WTC11 (cell line): ENCODE results near the gene OSBPL10. TPM values are rescaled to one million over a fixed set of nuclear protein-coding genes. Genes with fewer than 3 reads are reported as not detected.
A peak's percentile ranks its signal among the peaks of the same experiment; 100 is the strongest.

Experiments
- ATAC-seq: fragments of 200-7000 bp; cut with Tn5 transposase; 2 replicates; pipeline ENCODE4 v1.10.0; 2021; ENCODE audit warnings: mild to moderate bottlenecking, moderate library complexity
- CTCF ChIA-PET: fragments of 300-600 bp; sonication (Branson Sonifier 250); formaldehyde crosslinking; loops from one replicate; lab custom pipeline; 2021; ENCODE audit warnings: antibody characterized with exemption; lab: Charles Lee
- POLR2A ChIA-PET: fragments of 350-600 bp; sonication (Branson Sonifier 250); formaldehyde crosslinking; loops from one replicate; lab custom pipeline; 2021; ENCODE audit warnings: antibody characterized with exemption; lab: Charles Lee
- DNase-seq: peaks from one replicate; pipeline ENCODE4 v3.0.0; 2021; ENCODE audit warnings: low spot score
- H3K27ac Mint-ChIP-seq: 2 replicates; pipeline ENCODE4 v1.8.0; 2021; ENCODE audit warnings: mixed read lengths
- H3K27me3 Mint-ChIP-seq: 2 replicates; pipeline ENCODE4 v1.8.0; 2021; ENCODE audit warnings: low read depth, mild to moderate bottlenecking, moderate library complexity, mixed read lengths
- H3K36me3 Mint-ChIP-seq: 2 replicates; pipeline ENCODE4 v1.8.0; 2021; ENCODE audit warnings: mixed read lengths
- H3K4me1 Mint-ChIP-seq: 2 replicates; pipeline ENCODE4 v1.8.0; 2022; ENCODE audit warnings: mixed read lengths
- H3K4me3 Mint-ChIP-seq: 2 replicates; pipeline ENCODE4 v1.8.0; 2021; ENCODE audit warnings: mild to moderate bottlenecking, moderate library complexity, mixed read lengths
- H3K9me3 Mint-ChIP-seq: 2 replicates; pipeline ENCODE4 v1.8.0; 2021; ENCODE audit warnings: mixed read lengths
- ATF1 ChIP-seq: sonication (generic); formaldehyde crosslinking; IDR thresholded peaks from 2 replicates; pipeline ENCODE4 v1.8.1; 2023; ENCODE audit warnings: mild to moderate bottlenecking, moderate library complexity, missing genetic modification reagents
- CBFB ChIP-seq: sonication (generic); formaldehyde crosslinking; IDR thresholded peaks from 2 replicates; pipeline ENCODE4 v1.8.1; 2022; ENCODE audit warnings: mild to moderate bottlenecking, low read depth, missing genetic modification reagents
- CDX4 ChIP-seq: fragments of 250-450 bp; sonication (Bioruptor Pico); IDR thresholded peaks from 2 replicates; pipeline ENCODE4 v1.9.0; 2021; ENCODE audit warnings: moderate library complexity, mild to moderate bottlenecking, inconsistent platforms, borderline replicate concordance
- ESRRA ChIP-seq: sonication (generic); formaldehyde crosslinking; IDR thresholded peaks from 2 replicates; pipeline ENCODE4 v1.8.1; 2022; ENCODE audit warnings: mild to moderate bottlenecking, missing genetic modification reagents, borderline replicate concordance
- ETV6 ChIP-seq: sonication (generic); formaldehyde crosslinking; IDR thresholded peaks from 2 replicates; pipeline ENCODE4 v1.8.1; 2022; ENCODE audit warnings: mild to moderate bottlenecking, missing genetic modification reagents
- FOXJ3 ChIP-seq: sonication (generic); formaldehyde crosslinking; IDR thresholded peaks from 2 replicates; pipeline ENCODE4 v1.9.0; 2021; ENCODE audit warnings: missing genetic modification reagents, mild to moderate bottlenecking, borderline replicate concordance
- FOXK1 ChIP-seq: sonication (generic); formaldehyde crosslinking; IDR thresholded peaks from 2 replicates; pipeline ENCODE4 v1.8.0; 2022; ENCODE audit warnings: mild to moderate bottlenecking, moderate library complexity, missing genetic modification reagents
- GTF2I ChIP-seq: fragments of 250-450 bp; sonication (Bioruptor Pico); conservative IDR thresholded peaks from 2 replicates; pipeline ENCODE4 v1.4.0; 2021; ENCODE audit warnings: mild to moderate bottlenecking
- HMGA2 ChIP-seq: fragments of 250-450 bp; sonication (Bioruptor Pico); IDR thresholded peaks from 2 replicates; pipeline ENCODE4 v1.4.0; 2021; ENCODE audit warnings: mild to moderate bottlenecking, moderate library complexity
- IRF2 ChIP-seq: sonication (generic); formaldehyde crosslinking; IDR thresholded peaks from 2 replicates; pipeline ENCODE4 v1.8.0; 2022; ENCODE audit warnings: low read depth, missing genetic modification reagents, borderline replicate concordance
- JAZF1 ChIP-seq: fragments of 250-450 bp; sonication (Bioruptor Pico); IDR thresholded peaks from 2 replicates; pipeline ENCODE4 v1.9.0; 2021; ENCODE audit warnings: moderate library complexity, mild to moderate bottlenecking, inconsistent platforms
- NFE2L1 ChIP-seq: sonication (generic); formaldehyde crosslinking; IDR thresholded peaks from 2 replicates; pipeline ENCODE4 v1.8.1; 2023; ENCODE audit warnings: missing genetic modification reagents
- NR3C1 ChIP-seq: sonication (generic); formaldehyde crosslinking; conservative IDR thresholded peaks from 2 replicates; pipeline ENCODE4 v1.8.1; 2023; ENCODE audit warnings: low read depth, mild to moderate bottlenecking, missing genetic modification reagents
- PREB ChIP-seq: sonication (generic); formaldehyde crosslinking; IDR thresholded peaks from 2 replicates; pipeline ENCODE4 v1.8.1; 2022; ENCODE audit warnings: mild to moderate bottlenecking, missing genetic modification reagents, moderate library complexity, borderline replicate concordance
- SOX15 ChIP-seq: fragments of 250-450 bp; sonication (Bioruptor Pico); IDR thresholded peaks from 2 replicates; pipeline ENCODE4 v1.9.0; 2021; ENCODE audit warnings: mild to moderate bottlenecking
- SP1 ChIP-seq: sonication (generic); formaldehyde crosslinking; conservative IDR thresholded peaks from 2 replicates; pipeline ENCODE4 v1.8.1; 2022; ENCODE audit warnings: missing genetic modification reagents
- TEAD4 ChIP-seq: sonication (generic); formaldehyde crosslinking; IDR thresholded peaks from 2 replicates; pipeline ENCODE4 v1.8.0; 2022; ENCODE audit warnings: mild to moderate bottlenecking, missing genetic modification reagents
- USF1 ChIP-seq: sonication (generic); formaldehyde crosslinking; IDR thresholded peaks from 2 replicates; pipeline ENCODE4 v1.8.0; 2022; ENCODE audit warnings: mild to moderate bottlenecking, missing genetic modification reagents
- ZNF121 ChIP-seq: sonication (generic); formaldehyde crosslinking; IDR thresholded peaks from 2 replicates; pipeline ENCODE4 v1.8.0; 2023; ENCODE audit warnings: missing genetic modification reagents
- ZNF317 ChIP-seq: sonication (generic); formaldehyde crosslinking; IDR thresholded peaks from 2 replicates; pipeline ENCODE4 v1.8.1; 2023; ENCODE audit warnings: low read depth, mild to moderate bottlenecking, moderate library complexity, missing genetic modification reagents, borderline replicate concordance
- ZNF671 ChIP-seq: fragments of 250-450 bp; sonication (Bioruptor Pico); IDR thresholded peaks from 2 replicates; pipeline ENCODE4 v1.8.0; 2021; ENCODE audit warnings: mild to moderate bottlenecking
- total RNA-seq: library from RNA; stranded (reverse); gene quantifications from 3 replicates; pipeline ENCODE4 v1.2.3, GENCODE V29; 2021
- TF ChIP-seq, protein P1 (sequence below): sonication (generic); formaldehyde crosslinking; IDR thresholded peaks from 2 replicates; pipeline ENCODE4 v1.8.0; 2022; ENCODE audit warnings: mild to moderate bottlenecking, missing genetic modification reagents
- TF ChIP-seq, protein P2 (sequence below): sonication (generic); formaldehyde crosslinking; IDR thresholded peaks from 2 replicates; pipeline ENCODE4 v1.8.1; 2023; ENCODE audit warnings: mild to moderate bottlenecking, moderate library complexity, missing genetic modification reagents
- TF ChIP-seq, protein P3 (sequence below): fragments of 250-450 bp; sonication (Bioruptor Pico); IDR thresholded peaks from 2 replicates; pipeline ENCODE4 v1.9.0; 2021; ENCODE audit warnings: mild to moderate bottlenecking
- TF ChIP-seq, protein P4 (sequence below): sonication (generic); formaldehyde crosslinking; IDR thresholded peaks from 2 replicates; pipeline ENCODE4 v1.8.0; 2022; ENCODE audit warnings: mild to moderate bottlenecking, missing genetic modification reagents

OSBPL10 gene
- total RNA-seq, 1 experiment from 2014 or later, result 84.1 TPM

DNA sequence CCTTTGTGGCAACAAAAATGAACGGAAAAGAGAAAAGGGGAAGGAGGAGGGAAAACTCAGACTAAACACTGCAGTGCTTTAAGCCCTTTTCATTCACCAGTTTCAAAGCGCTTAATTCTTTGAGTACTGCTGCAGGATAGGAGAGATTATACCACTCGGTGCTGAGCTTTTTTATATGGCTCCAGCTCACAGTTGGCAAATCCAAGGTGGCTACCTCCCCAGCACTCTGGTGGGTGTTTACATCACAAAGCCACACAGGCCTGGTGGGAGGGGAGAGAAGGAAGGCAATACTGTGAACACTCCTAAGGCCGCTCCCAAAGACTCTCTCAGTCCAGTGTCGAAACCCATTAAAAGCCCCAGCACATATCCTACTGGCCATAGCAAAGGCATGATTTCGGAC lies 256.9 kb downstream of the OSBPL10 start:
- TF ChIP-seq FOXK1 (CRISPR knock-in tag), result 0 out of 2 replicates have a peak, but pooled peaks have one; percentile 68
- no peak for TF ChIP-seq SOX15 (CRISPR knock-in tag)
- TF ChIP-seq ETV6 (CRISPR knock-in tag), result peak; percentile 46; the same call in 1 of the 2 replicates
- TF ChIP-seq ZNF121 (CRISPR knock-in tag), result no peak
- TF ChIP-seq SP1, result 0 out of 2 replicates have a peak, but pooled peaks have one; percentile 34
- TF ChIP-seq JAZF1 (CRISPR knock-in tag), result no peak
- TF ChIP-seq, protein P1, sequence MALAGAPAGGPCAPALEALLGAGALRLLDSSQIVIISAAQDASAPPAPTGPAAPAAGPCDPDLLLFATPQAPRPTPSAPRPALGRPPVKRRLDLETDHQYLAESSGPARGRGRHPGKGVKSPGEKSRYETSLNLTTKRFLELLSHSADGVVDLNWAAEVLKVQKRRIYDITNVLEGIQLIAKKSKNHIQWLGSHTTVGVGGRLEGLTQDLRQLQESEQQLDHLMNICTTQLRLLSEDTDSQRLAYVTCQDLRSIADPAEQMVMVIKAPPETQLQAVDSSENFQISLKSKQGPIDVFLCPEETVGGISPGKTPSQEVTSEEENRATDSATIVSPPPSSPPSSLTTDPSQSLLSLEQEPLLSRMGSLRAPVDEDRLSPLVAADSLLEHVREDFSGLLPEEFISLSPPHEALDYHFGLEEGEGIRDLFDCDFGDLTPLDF (CRISPR knock-in tag), result no peak
- TF ChIP-seq FOXJ3, result no peak
- TF ChIP-seq NFE2L1 (CRISPR knock-in tag), result no peak
- no peak for TF ChIP-seq GTF2I (CRISPR knock-in tag)
- TF ChIP-seq IRF2 (CRISPR knock-in tag), result no peak
- Mint-ChIP-seq H3K4me1 (peaks cover 30% of the 10 kb centered on the region), H3K4me3 (peak overlapping the region; percentile 32), H3K27me3 (no peaks in the 10 kb centered on the region), H3K36me3 (no peaks in the 10 kb centered on the region), H3K9me3 (no peaks in the 10 kb centered on the region), H3K27ac (peak overlapping the region; percentile 86)
- DNase-seq, result peak; percentile 58
- ChIA-PET POLR2A (no interaction called here), CTCF (interaction anchor here (0.6 to 2.4 kb wide), 26 partner anchors 9 to 430 kb away, joined by 3 to 17 read pairs (median 3); no protein-coding TSS in a partner anchor)
- peak; percentile 99 for ATAC-seq

GRCh38 chr3:31723701-31724100 lies 257.4 kb downstream of the OSBPL10 start:
- ATAC-seq (no peak), DNase-seq (no peak)
- CTCF ChIA-PET, result interaction anchor here (0.6 to 2.4 kb wide), 15 partner anchors 9 to 430 kb away, joined by 3 to 17 read pairs (median 4); no protein-coding TSS in a partner anchor
- H3K4me1 Mint-ChIP-seq, result peaks cover 30% of the 10 kb centered on the region
- H3K27me3 Mint-ChIP-seq, result no peaks in the 10 kb centered on the region
- no peaks in the 10 kb centered on the region for H3K9me3 Mint-ChIP-seq
- no peaks in the 10 kb centered on the region for H3K36me3 Mint-ChIP-seq
- TF ChIP-seq PREB (no peak), CDX4 (CRISPR knock-in tag) (no peak), ZNF121 (CRISPR knock-in tag) (no peak), ATF1 (CRISPR knock-in tag) (no peak)
- TF ChIP-seq, protein P2, sequence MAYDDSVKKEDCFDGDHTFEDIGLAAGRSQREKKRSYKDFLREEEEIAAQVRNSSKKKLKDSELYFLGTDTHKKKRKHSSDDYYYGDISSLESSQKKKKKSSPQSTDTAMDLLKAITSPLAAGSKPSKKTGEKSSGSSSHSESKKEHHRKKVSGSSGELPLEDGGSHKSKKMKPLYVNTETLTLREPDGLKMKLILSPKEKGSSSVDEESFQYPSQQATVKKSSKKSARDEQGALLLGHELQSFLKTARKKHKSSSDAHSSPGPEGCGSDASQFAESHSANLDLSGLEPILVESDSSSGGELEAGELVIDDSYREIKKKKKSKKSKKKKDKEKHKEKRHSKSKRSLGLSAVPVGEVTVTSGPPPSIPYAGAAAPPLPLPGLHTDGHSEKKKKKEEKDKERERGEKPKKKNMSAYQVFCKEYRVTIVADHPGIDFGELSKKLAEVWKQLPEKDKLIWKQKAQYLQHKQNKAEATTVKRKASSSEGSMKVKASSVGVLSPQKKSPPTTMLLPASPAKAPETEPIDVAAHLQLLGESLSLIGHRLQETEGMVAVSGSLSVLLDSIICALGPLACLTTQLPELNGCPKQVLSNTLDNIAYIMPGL (CRISPR knock-in tag), result no peak
- TF ChIP-seq, protein P1 (CRISPR knock-in tag), result no peak
- POLR2A ChIA-PET, result no interaction called here
- peak overlapping the region; percentile 86 for H3K27ac Mint-ChIP-seq
- H3K4me3 Mint-ChIP-seq, result no peak overlapping the region

GRCh38 chr3:31721676-31722075 lies 259.4 kb downstream of the OSBPL10 start:
- H3K36me3 Mint-ChIP-seq, result no peaks in the 10 kb centered on the region
- no peaks in the 10 kb centered on the region for H3K27me3 Mint-ChIP-seq
- DNase-seq (no peak), ATAC-seq (no peak)
- H3K27ac Mint-ChIP-seq, result no peak overlapping the region
- no peak overlapping the region for H3K4me3 Mint-ChIP-seq
- CTCF ChIA-PET, result no interaction called here
- H3K4me1 Mint-ChIP-seq, result peaks cover 33% of the 10 kb centered on the region
- POLR2A ChIA-PET, result no interaction called here
- no peaks in the 10 kb centered on the region for H3K9me3 Mint-ChIP-seq
- TF ChIP-seq CBFB (no peak), USF1 (no peak), HMGA2 (CRISPR knock-in tag) (no peak), ZNF671 (CRISPR knock-in tag) (no peak), ATF1 (CRISPR knock-in tag) (no peak), ESRRA (CRISPR knock-in tag) (no peak), NR3C1 (CRISPR knock-in tag) (no peak), ZNF317 (CRISPR knock-in tag) (no peak), TEAD4 (CRISPR knock-in tag) (no peak)
- TF ChIP-seq, protein P3, sequence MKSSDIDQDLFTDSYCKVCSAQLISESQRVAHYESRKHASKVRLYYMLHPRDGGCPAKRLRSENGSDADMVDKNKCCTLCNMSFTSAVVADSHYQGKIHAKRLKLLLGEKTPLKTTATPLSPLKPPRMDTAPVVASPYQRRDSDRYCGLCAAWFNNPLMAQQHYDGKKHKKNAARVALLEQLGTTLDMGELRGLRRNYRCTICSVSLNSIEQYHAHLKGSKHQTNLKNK (CRISPR knock-in tag), result no peak
- TF ChIP-seq, protein P4, sequence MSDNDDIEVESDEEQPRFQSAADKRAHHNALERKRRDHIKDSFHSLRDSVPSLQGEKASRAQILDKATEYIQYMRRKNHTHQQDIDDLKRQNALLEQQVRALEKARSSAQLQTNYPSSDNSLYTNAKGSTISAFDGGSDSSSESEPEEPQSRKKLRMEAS, result no peak
